Measurements from ENCODE around the gene PPP2R5D. TPM values are rescaled to one million over a fixed set of nuclear protein-coding genes. Genes with fewer than 3 reads are reported as not detected.

Gene PPP2R5D
- total RNA-seq, 1 experiment from 2014 or later: 53.5 TPM

GRCh38 chr6:43019152-43019551, 34.8 kb downstream of the PPP2R5D start:
- Histone ChIP-seq H4K8ac (replicated peaks; ENCODE audit: insufficient read length, low read depth, low read length) (no peak overlapping the region), H3T11ph (ENCODE audit: low read length) (no peak overlapping the region), H2BK20ac (ENCODE audit: low read depth, low read length, poor library complexity, severe bottlenecking) (no peak overlapping the region), H3K9ac (ENCODE audit: extremely low read depth, insufficient read length, low read length) (no peak overlapping the region), H3K18ac (ENCODE audit: insufficient read length, low read depth, low read length) (no peak overlapping the region), H4K20me1 (ENCODE audit: control insufficient read depth, insufficient read depth, insufficient read length) (no peaks in the 10 kb centered on the region), H3K23me2 (ENCODE audit: insufficient read length, low read depth, low read length, poor library complexity, severe bottlenecking) (peaks cover 7% of the 10 kb centered on the region), H3K9me3 (ENCODE audit: control insufficient read depth, low read depth, low read length) (no peaks in the 10 kb centered on the region), H3K4me2 (ENCODE audit: insufficient read depth, insufficient read length, low read length) (no peak overlapping the region), H2BK12ac (ENCODE audit: insufficient read length, low read depth, low read length) (no peak overlapping the region), H3K14ac (ENCODE audit: insufficient read depth, low read length) (no peak overlapping the region), H3K4ac (ENCODE audit: low read depth, low read length) (no peak overlapping the region), H4K5ac (ENCODE audit: insufficient read length, low read depth, low read length) (no peak overlapping the region), H2BK15ac (ENCODE audit: low read depth, low read length) (no peak overlapping the region), H2AFZ (ENCODE audit: low read length) (no peak overlapping the region), H3K79me1 (ENCODE audit: insufficient read depth, low read depth, low read length, poor library complexity, severe bottlenecking) (peaks cover 6% of the 10 kb centered on the region), H4K91ac (ENCODE audit: insufficient read length, low read depth, low read length) (no peak overlapping the region), H3K27ac (ENCODE audit: insufficient read length, low read depth, low read length) (no peak overlapping the region), H3K56ac (ENCODE audit: insufficient read length, low read depth, low read length) (no peak overlapping the region), H2BK5ac (ENCODE audit: insufficient read length, low read length) (no peak overlapping the region), H3K4me1 (ENCODE audit: insufficient read depth, low read length) (no peaks in the 10 kb centered on the region), H3K79me2 (ENCODE audit: insufficient read depth, low read length) (peaks cover 10% of the 10 kb centered on the region; the same call in 1 of the 2 replicates), H3K27me3 (ENCODE audit: insufficient read depth, low read length) (no peaks in the 10 kb centered on the region), H3K23ac (ENCODE audit: insufficient read length, low read depth, low read length) (no peak overlapping the region), H2BK120ac (ENCODE audit: low read depth, low read length, poor library complexity, severe bottlenecking) (no peak overlapping the region), H2AK5ac (ENCODE audit: insufficient read length, low read length) (no peak overlapping the region)
- Mint-ChIP-seq H3K4me3 (no peak overlapping the region), H3K27ac (no peak overlapping the region), H3K36me3 (ENCODE audit: insufficient read depth in 1 of 3, low read depth in 3 of 3) (peaks cover 17 to 43% (median 41%) of the 10 kb centered on the region in 3 experiments), H3K4me1 (peaks cover 6 to 29% of the 10 kb centered on the region in 2 experiments), H3K27me3 (ENCODE audit: low read depth) (no peaks in the 10 kb centered on the region), H3K9me3 (no peaks in the 10 kb centered on the region)
- no peak for TF ChIP-seq CTCF (conservative IDR thresholded peaks at IDR 0.05)
- no peak for DNase-seq
- no CpG with 5 or more reads among the region's 2 CpGs for WGBS (ENCODE audit: extremely low coverage, insufficient read length, low lambda C conversion rate)

Data from H9 (cell line).